HG03060 (cell line): Measurements from ENCODE around the gene CX3CL1.

Source experiments
- ATAC-seq: cut with Tn5 transposase; IDR thresholded peaks from one replicate; pipeline ENCODE4 v1.9.1; 2021; ENCODE audit warnings: low read depth, moderate number of reproducible peaks; ENCODE audit not compliant: unreplicated experiment

The CX3CL1 gene

GRCh38 chr16:57401943-57402640, 29.8 kb downstream of the CX3CL1 start:
- no peak for ATAC-seq

- ATAC-seq = no peak
Measured at GRCh38 chr16:57403965-57404817, 31.9 kb downstream of the CX3CL1 start, which contains the start of gene CCL17. Gene CCL17 (plus strand): TSS chr16:57404767. CDS start chr16:57413933, 9,166 bp downstream.

- ATAC-seq = no peak
Measured at GRCh38 chr16:57405097-57405496, 32.8 kb downstream of the CX3CL1 start.

GRCh38 chr16:57406881-57407280, 34.6 kb downstream of the CX3CL1 start:
- no peak for ATAC-seq

GRCh38 chr16:57407521-57408353, 35.4 kb downstream of the CX3CL1 start:
- no peak for ATAC-seq

GRCh38 chr16:57409065-57409464, 36.8 kb downstream of the CX3CL1 start:
- no peak for ATAC-seq

GRCh38 chr16:57409870-57410587, 37.7 kb downstream of the CX3CL1 start:
- no peak for ATAC-seq

- ATAC-seq = no peak
Measured at GRCh38 chr16:57411362-57411976, 39.2 kb downstream of the CX3CL1 start.

- ATAC-seq = no peak
Measured at GRCh38 chr16:57412584-57412983, 40.3 kb downstream of the CX3CL1 start.

- ATAC-seq = peak; percentile 66
Measured at GRCh38 chr16:57413301-57413730, 41.0 kb downstream of the CX3CL1 start.

- ATAC-seq = no peak
Measured at GRCh38 chr16:57413733-57414132, 41.4 kb downstream of the CX3CL1 start.

- ATAC-seq = no peak
Measured at GRCh38 chr16:57416084-57416483, 43.8 kb downstream of the CX3CL1 start.

- no peak for ATAC-seq
Measured at GRCh38 chr16:57419506-57419905, 47.2 kb downstream of the CX3CL1 start.

- ATAC-seq = no peak
Measured at GRCh38 chr16:57422026-57422944, 50.0 kb downstream of the CX3CL1 start.

- no peak for ATAC-seq
Measured at GRCh38 chr16:57423152-57423551, 50.9 kb downstream of the CX3CL1 start.

- ATAC-seq = no peak
Measured at GRCh38 chr16:57424583-57424982, 52.3 kb downstream of the CX3CL1 start.

GRCh38 chr16:57426356-57426755, 54.1 kb downstream of the CX3CL1 start:
- no peak for ATAC-seq

GRCh38 chr16:57427307-57427706, 55.0 kb downstream of the CX3CL1 start:
- ATAC-seq = no peak

- ATAC-seq = no peak
Measured at GRCh38 chr16:57427824-57428223, 55.5 kb downstream of the CX3CL1 start.
